HG03521 (cell line): ENCODE results near the gene RPP40.

ENCODE experiments used
- ATAC-seq: cut with Tn5 transposase; IDR thresholded peaks from one replicate; pipeline ENCODE4 v1.9.1; 2021; ENCODE audit warnings: mild to moderate bottlenecking, moderate library complexity; ENCODE audit not compliant: unreplicated experiment

The RPP40 gene

DNA sequence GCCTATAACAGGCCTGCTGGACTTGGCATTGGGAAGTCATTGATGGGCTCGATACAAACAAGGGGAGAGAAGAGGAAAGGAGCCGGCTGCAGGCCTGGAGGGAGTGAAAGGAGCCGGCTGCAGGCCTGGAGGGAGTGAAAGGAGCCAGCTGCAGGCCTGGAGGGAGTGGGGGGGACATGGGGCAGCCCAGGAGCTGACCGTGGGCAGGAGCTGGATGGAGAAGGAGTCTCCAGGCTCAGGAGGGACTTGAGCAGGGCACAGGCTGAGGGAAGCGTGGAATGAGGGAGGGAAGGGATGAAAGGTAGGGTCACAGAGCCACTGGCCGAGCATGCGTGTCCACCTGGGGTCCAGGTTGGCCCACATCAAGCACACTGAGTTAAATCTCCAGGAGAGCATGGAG lies 32.0 kb downstream of the RPP40 start:
- ATAC-seq: no peak

DNA sequence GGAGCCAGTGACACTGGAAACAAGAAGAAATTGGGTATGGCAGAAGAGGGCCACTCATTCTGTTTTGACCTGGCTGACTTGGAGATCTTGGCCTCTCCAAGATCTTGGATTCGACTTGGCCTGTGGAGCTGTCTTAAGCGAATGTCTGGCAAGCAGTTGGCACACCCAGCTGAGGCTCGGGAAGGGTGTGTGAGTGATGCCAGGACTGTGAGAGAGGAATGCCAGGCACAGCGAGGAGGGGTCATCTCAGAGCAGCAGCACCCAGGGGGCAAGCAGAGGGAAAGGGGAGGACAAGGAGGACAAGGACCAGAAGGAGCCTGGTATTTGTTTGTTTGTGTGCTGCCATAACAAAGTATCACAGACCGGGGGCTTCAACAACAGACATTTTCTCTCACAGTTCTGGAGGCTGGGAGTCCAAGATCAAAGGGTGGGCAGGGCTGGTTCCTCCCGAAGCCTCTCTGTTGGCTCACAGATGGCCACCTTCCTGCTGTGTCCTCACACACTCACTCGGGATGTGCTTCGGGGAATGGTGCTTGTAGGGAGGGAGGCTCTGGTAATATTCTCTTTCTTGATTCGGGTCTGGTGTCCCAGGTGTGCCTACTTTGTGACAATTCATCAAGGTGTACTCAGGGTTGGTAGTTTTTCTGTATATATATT lies 33.0 kb downstream of the RPP40 start:
- ATAC-seq: no peak

DNA sequence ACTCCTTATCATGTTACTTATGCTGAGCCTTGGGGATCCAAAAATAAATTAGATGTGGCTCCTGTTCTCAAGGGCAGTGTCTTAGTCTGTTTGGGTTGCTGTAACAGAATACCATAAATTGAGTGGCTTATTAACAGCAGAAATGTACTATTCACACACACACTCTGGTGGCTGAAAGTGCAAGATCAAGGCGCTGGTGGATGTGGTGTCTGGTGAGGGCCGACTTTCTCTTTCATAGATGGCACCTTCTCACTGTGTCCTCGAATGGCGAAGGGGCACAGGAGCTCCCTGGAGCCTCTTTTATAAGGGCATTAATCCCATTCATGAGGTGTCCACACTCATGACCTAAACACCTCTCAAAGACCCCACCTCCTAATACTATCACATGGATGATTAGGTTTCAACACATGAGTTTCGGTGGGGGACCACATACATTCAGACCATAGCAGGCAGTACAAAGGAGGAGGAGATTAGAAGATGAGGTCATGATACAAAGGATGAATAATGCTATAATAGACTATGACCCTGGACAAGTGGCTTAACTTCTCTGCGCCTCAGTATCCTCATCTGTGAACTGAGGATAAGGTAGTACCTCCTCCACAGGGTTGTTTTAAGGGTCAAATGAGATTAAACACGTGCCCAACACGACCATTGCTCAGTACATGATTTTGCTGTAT lies 34.1 kb downstream of the RPP40 start:
- ATAC-seq: no peak

DNA sequence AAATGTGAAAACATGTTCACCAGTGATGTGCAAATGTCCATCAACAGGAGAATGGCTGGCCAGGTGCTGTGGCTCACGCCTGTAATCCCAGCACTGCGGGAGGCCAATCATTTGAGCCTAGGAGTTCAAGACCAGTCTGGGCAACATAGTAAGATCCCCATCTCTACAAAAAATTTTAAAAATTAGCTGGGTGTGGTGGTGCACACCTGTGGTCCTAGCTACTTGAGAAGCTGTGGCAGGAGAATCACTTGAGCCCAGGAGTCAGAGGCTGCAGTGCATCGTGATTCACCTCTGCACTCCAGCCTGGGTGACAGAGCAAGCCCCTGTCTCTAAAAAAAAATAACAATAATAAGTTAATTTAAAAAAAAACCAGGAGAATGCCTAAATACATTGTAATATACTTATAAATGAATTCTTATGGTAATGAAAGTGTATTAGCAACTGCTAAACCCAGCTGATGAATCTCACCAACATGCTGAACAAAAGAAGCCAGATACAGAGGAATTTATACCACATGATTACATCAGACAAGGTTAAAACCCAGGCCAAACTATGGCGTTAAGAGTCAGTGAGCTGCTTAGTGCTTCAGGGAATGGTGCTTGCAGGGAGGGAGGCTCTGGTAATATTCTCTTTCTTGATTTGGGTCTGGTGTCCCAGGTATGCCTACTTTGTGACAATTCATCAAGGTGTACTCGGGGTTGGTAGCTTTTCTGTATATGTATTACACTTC lies 36.4 kb downstream of the RPP40 start:
- no peak for ATAC-seq

DNA sequence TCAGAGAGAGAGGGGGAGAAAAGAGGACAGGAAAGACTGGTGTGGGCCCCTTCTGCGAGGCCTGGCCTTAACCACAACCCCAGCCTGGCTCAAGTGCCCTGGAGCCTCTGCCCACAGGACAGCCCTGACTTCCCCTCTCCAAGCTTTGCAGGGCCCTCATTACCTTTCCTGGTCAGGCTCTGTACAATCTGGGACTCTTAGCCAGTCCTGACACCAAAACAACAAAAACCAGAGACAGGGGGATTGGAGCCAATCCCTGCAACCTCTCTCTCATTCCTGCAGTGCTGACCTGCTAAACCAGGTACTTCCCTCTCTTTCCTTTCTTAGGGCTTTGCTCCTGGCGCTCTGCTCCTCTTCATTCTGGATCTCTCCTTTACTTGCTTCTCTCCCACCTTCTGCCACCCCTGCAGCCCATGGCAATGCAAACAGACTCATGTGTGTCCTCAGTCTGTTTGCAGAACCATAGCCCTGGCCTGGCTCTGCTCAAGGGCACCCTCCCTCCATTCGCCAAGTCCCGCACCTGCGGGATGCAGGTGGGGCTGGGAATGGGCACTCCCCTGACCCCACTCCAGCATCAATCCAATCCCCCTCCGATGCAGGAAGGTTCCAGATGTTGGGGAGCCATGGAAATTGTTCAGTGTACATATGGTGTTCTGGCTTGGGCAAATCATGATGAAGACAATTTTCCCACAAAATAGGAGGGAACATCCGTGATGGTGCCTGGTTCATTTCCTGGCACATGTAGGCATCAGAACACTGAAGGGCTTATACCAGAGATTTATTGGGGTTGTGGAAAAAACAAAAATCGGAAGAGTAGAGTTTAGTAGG lies 38.1 kb downstream of the RPP40 start:
- ATAC-seq: no peak

DNA sequence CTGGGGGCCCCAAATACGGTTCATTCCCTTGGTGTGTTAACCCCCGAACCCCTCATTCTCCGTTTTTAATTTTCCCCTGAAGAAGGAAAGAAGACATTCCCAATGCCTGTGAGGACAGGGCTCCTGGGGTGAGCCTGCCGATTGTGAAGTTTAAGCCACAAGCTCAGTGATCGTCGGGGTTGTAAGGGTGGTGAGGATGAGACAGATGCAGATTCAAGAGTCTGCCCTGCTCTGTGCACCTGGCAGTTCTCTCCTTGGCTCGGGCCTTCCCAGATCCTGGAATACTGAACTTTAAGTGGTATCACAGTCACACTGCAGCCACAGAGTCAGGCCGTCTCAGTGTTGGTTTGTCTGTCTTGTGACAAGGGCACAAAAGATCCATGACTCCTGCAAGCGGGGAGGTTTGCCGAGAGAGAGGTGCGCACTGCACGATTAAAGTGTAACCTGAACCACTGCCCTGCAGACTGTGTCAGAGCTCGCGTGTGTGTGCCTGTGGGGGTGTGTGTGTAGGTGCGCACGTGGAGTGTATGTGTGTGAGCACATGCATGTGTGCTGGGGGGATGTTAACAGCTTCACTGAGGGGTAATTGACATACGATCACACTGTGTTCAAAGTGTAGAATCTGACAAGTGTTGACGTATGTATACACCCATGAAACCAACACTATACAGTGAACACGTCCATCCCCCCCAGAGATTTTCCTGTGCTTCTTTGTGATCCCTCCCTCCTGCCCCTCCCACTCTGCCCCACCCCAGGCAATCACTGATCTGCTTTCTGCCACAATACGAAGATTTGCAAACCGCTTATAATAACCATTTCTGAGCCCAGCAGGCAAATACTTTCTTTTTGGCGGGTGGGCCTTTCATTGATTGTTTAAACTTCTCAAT lies 38.9 kb downstream of the RPP40 start:
- ATAC-seq: no peak

DNA sequence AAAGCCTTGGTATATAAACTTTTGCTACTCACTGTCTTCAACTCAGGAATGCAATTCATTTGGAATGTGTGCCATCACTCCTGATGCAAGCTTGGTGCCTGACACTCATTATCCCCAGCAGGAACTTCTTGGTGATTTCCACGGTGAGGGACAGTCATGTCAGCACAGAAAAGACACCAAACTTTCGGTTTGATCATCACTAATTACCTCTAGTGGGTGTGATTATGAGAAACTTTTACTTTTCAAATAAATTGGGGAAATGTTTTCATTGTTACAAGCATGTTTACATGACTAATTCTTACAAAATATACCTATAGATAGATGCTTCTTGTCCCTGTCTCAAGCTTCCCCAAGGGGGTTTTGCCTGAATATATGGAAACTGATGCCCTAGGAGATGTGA lies 40.9 kb downstream of the RPP40 start:
- no peak for ATAC-seq

DNA sequence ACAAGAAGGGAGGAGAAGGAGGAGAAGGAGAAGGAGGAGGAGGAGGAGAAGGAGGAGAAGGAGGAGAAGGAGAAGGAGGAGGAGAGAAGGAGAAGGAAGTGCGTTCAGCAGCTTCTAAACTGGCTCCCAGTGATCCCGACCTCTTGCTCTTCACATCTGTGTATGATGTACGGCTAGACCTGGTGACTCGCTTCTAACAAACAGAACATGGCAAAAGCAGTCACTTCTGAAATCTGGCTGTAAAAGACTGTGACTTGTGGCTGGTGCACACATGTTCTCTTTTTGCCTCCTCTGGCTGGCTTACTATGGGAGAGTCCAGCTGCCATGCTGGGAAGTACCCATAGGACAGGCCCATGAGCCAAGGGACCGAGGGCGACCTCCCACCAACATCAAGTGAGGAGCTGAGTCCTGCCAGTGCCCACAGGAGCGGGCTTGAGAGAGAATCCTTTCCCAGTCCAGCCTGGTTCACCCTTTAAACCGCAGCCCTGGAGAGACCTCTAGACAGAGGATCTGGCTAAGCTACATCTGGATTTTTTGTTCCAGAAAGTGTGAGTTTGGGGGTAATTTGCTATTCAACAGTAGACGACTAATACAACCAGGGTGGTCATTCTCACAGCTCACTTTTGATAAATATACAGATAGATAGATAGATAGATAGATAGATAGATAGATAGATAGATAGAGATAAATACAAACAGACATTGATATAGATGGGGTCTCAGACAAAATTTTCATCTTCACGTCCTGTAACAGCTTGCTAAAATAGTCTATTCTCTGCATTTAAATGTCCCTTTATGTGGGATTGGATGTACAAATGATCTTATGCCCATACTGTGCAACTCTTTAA lies 42.3 kb downstream of the RPP40 start:
- ATAC-seq: no peak

DNA sequence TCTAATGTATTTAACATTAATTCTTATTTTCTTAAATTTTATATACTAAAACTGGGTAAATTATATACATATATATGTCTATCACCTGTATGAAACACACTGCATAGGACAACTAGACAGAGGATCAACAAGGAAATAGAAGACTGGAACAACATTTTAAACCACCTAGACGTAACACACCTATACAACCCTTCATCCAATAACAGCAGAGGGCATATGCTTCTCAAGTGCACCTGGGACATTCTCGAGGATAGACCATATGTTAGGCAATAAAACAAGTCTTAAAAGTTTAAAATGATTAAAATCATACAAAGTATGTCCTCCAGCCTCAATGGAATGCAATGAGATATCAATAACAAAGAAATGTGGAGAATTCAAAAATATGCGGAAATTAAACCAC lies 45.2 kb downstream of the RPP40 start:
- ATAC-seq: no peak

DNA sequence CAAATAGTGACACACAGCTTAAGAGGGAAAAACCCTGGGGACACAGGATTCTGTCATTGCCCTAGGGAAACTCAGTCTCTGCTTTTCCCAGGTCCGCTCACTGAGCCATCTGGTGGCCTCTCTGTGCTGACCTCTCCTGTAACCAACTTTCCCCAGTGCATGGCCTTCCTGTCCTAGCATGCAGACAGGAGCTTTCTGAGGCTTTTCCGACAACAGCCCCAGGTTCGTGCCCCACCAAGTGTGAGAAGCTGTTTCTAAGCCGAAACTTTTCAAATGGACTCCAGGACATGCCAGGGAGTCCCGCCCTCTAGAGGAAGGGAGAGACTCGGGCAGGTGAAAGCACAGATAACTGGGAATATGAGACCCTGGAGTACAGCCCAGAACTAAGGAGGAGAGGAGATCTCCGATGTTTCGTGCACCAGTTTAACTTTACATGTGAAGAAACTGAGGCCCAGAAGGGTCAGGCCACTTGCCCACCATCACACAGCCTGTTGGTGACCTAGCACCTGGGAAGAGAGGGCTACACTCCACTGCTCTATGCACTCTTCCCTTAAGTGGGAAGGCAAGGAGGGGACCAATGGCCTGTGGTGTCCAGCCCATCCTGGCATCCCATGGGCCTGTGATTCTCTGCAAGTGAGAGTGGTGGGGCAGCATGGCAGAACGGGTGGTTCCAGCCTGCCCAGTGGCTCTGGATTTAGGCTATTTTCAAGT lies 46.2 kb downstream of the RPP40 start:
- ATAC-seq: no peak

DNA sequence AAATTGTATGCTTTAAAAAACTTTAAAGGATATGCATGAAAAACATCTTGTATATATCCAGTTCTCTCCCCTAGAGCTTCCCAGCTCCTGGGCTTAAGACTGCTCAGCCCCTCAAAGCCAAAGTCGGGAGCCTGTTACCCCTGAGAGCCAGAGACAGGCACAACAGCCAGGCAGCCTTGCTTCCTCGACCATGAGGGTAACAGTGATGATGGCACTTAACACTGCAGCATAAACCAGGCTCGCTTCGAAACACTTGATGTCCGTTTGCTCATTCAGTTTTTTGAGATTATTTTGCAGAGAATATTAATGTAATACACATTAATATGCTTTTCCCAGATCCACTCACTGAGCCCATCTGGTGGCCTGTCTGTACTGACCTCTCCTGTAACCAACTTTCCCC lies 47.2 kb downstream of the RPP40 start:
- no peak for ATAC-seq

DNA sequence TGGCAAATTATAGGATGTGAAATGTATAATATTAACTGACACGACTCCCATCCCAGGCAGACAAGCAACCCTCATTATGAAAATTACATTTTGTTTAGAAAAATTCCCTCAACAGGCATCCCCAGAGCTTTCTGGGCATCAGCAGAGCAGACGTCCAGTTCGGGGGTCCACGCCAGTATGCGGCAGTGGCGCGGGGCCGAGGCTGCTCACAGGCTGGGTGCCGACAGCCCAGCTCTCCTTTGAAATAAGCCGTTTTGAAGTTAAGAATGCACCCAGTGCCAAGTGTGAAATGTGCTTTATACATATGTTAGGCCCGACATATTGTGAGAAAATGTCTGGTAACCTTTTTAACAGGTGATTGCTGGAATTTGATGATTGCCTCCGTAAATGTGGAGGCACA lies 50.4 kb downstream of the RPP40 start:
- no peak for ATAC-seq

DNA sequence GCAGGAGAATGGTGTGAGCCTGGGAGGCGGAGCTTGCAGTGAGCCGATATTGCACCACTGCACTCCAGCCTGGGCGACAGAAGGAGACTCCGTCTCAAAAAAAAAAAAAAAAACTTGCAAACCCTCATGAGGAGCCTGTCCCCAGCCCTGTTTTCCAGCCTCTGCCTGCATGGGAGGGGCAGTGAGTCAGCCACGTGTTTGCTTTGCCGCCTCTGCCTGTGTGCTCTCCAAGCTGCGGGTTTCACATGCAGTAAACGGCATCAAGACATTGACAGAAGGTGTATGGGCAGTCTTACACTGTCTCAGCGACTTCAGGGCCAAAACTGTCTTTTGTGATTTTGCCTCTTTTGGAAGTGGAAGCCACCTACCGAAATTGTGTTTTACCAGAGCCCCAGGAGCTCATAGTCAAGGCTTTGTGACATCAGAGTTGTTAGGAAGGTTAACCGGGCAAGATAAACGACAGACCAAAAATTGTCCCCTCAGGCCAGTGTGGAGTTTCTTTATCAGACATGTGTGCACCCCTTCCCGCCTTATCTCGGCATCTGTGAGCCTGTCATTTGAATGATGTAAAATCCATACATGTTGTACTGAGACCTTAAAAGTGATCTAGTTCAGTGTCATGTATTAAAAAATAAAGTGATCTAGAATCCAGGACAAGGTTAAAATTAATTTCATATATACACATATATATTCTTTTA lies 52.9 kb downstream of the RPP40 start:
- ATAC-seq: no peak

DNA sequence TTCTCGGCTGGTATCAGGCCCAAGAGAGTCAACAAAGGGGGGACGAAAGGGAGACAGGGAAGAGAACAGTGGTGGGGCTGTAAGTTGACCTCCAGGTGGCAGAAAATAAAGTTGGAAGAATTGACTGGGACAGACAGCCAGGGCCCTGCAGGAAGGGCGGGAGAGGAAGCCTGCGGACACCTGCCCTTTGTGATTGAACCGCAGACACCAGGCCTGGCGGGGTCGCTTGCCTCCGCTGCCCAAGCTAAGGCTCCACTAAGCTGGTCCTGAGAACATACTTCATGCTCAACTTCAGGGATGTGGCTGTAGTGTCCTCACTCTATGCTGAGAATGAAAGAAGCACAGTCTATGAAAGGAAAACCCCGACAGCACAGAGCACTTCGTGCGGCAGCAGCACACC lies 53.8 kb downstream of the RPP40 start:
- no peak for ATAC-seq

DNA sequence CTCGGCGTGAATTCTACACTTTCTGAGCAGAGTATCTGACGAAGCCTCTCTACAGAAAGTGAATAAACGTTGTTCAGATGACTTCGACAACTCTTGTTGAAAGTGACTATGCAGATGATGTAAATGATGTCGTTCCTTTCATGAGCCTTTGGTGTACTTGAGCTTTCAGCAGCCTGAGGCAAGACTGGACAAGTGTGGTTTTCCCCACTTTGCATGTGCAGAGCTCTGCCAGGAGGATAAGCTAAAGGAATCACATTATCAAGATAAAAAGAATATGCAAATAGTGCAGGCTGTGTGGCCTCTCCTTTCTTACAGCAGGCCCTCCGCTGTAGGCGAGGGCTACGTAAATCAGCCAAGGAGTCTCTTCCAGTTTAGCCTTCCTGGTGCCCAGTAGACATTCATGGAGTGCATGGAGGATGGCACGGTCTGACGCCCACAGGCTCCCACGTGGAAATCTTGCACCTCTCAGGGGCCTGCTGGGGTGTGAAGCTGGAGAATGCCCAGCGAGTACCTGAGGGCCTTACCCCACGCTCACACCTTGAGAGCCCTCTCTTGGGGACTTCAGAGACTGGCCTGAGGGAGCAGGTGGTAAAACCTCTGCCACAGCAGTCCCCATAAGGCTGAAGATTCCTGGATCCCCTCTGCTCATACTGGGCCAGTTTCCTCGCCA lies 54.9 kb downstream of the RPP40 start:
- no peak for ATAC-seq

DNA sequence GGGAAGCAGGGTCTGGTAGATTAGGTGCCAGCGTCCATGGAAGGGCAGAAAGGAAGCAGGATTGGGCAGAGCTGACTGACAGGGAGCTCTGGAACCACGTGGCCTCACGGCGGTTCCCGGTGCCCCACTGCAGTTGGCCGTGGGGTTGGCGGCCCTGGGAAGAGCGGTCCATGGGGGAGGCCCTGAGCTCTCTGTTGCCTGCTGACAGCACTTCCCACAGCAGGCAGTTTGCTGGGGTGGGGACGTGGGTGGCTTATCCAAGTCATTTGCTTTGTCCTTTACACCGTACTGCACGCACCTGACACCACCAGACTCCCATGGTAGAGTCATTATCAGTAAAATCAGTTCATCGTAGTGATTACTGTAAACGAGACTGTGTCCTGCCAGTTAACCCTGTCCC lies 56.1 kb downstream of the RPP40 start:
- no peak for ATAC-seq

DNA sequence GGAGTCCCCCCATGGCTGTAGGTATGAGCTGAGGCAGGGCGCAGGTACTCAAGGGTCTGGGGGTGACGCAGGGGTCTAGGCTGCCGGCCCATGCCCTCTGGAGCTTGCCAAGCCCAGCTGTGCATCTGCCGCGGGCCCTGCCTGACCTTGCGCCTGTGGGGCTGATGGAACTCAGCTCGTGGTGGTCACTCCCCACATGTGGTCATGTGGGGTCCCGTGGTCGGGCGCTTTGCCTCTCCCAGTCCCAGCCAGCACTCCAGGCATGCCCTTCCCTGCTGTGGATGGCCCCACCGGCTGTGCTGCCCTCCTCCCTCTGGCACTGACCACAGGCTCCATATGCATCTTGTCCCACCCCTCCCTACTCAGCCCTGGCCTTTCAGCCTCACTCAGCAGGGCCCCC lies 57.3 kb downstream of the RPP40 start:
- no peak for ATAC-seq
